CD4-positive, alpha-beta T cell treated with Interleukin-21 for 1 hour (primary cell): ENCODE data around the gene GATAD2B.
"Not testable (repeated sequence)": the region's sequence is repeated elsewhere in the genome, so short reads cannot be mapped to it uniquely, and the experiment has no call there.

Experiments
- DNase-seq: peaks from one replicate; pipeline ENCODE4 v3.0.0-alpha.2; 2020

Gene GATAD2B

GRCh38 chr1:153793973-153794615 lies 128.7 kb downstream of the GATAD2B start:
- no peak for DNase-seq

- no peak for DNase-seq
Measured at GRCh38 chr1:153793261-153793972, 129.4 kb downstream of the GATAD2B start.

- no peak for DNase-seq
Measured at GRCh38 chr1:153792631-153793041, 130.1 kb downstream of the GATAD2B start.

GRCh38 chr1:153791648-153792253 lies 131.0 kb downstream of the GATAD2B start:
- DNase-seq, result no peak

GRCh38 chr1:153790966-153791647 lies 131.7 kb downstream of the GATAD2B start:
- peak; percentile 43 for DNase-seq

GRCh38 chr1:153790313-153790965 lies 132.3 kb downstream of the GATAD2B start:
- no peak for DNase-seq

- DNase-seq, result no peak
Measured at GRCh38 chr1:153789478-153790034, 133.2 kb downstream of the GATAD2B start.

- no peak for DNase-seq
Measured at GRCh38 chr1:153786038-153786790, 136.6 kb downstream of the GATAD2B start.

GRCh38 chr1:153783233-153784190 lies 139.3 kb downstream of the GATAD2B start:
- DNase-seq, result peak; percentile 92

GRCh38 chr1:153782648-153783047 lies 140.1 kb downstream of the GATAD2B start:
- DNase-seq, result not testable (repeated sequence)

GRCh38 chr1:153780551-153780950 lies 142.2 kb downstream of the GATAD2B start:
- no peak for DNase-seq

- DNase-seq, result no peak
Measured at GRCh38 chr1:153779781-153780541, 142.8 kb downstream of the GATAD2B start.

- no peak for DNase-seq
Measured at GRCh38 chr1:153778824-153779519, 143.8 kb downstream of the GATAD2B start.

GRCh38 chr1:153778051-153778823 lies 144.5 kb downstream of the GATAD2B start:
- DNase-seq, result no peak

GRCh38 chr1:153777648-153778047 lies 145.1 kb downstream of the GATAD2B start:
- DNase-seq, result no peak

- DNase-seq, result no peak
Measured at GRCh38 chr1:153776845-153777370, 145.9 kb downstream of the GATAD2B start.

- no peak for DNase-seq
Measured at GRCh38 chr1:153776352-153776751, 146.4 kb downstream of the GATAD2B start.
